ENCODE results near the gene NIPBL. TPM values are rescaled to one million over a fixed set of nuclear protein-coding genes. Genes with fewer than 3 reads are reported as not detected.
A peak's percentile ranks its signal among the peaks of the same experiment; 100 is the strongest.

NIPBL gene
- total and polyA plus RNA-seq, 2 donors (not counting 1 experiment from before 2014, with no cell fraction given) = 30.8 to 34.2 TPM

DNA sequence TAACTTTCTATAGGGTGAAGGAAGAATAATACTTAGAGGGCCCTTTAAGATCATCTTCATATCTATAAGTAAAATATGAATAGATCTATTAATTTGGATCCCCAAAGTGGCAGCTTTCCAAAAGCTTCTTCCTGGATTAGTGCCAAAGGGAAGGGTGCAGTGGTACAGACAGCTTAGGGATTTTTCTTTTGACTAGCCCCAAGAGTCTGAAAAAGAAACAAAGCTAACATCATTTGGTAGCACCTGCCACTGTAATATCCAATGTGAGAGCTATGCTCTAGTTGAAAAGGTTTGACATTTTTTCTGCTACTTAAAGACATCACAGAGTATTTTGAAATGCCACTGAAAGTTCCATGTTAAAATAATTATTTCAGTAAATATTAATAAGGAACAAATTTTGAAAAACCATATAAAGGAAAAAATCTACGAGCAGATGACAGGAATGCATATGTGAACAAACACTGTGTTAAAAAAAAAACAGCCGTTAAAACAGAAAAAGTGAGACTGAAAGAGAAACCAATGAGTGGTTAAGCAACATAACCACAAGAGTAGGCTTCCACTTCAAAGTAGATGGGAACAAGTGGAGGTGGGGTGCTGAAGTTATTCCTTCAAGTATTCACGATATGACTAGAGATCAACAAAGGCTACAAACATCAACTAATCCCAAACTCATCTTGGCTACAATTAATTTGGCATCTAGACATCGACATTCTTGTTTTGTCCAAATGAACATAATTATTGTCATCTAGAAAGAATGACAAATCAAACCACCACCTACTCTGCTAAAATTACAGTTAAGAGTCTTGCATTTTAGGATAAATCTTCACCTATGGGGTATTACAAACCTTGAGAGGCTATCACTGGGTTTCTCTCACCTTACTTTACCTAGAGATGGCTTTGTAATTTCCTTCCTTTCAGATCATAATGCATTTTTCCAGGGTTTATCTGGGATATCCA is 235.1 kb downstream of the NIPBL start:
- no peaks in the 10 kb centered on the region for H3K27me3 ChIP-seq (ENCODE audit: control insufficient read depth, insufficient read depth, low read length)
- no peaks in the 10 kb centered on the region for H3K79me2 ChIP-seq (ENCODE audit: control insufficient read depth, insufficient read depth, low read length)
- no peak overlapping the region for H3K9ac ChIP-seq (ENCODE audit: insufficient read depth, low read length)
- DNase-seq (ENCODE audit: low read depth in 2 of 2) = peak in 1 of 2 donors; percentile 31
- TF ChIP-seq, protein P1, sequence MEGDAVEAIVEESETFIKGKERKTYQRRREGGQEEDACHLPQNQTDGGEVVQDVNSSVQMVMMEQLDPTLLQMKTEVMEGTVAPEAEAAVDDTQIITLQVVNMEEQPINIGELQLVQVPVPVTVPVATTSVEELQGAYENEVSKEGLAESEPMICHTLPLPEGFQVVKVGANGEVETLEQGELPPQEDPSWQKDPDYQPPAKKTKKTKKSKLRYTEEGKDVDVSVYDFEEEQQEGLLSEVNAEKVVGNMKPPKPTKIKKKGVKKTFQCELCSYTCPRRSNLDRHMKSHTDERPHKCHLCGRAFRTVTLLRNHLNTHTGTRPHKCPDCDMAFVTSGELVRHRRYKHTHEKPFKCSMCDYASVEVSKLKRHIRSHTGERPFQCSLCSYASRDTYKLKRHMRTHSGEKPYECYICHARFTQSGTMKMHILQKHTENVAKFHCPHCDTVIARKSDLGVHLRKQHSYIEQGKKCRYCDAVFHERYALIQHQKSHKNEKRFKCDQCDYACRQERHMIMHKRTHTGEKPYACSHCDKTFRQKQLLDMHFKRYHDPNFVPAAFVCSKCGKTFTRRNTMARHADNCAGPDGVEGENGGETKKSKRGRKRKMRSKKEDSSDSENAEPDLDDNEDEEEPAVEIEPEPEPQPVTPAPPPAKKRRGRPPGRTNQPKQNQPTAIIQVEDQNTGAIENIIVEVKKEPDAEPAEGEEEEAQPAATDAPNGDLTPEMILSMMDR (conservative IDR thresholded peaks at IDR 0.05 in 1 of 2, IDR thresholded peaks at IDR 0.05 in 1 of 2; ENCODE audit: low read depth in 1 of 2, low read length in 2 of 2) = no peak
- no peak for TF ChIP-seq EZH2 (IDR thresholded peaks at IDR 0.05; ENCODE audit: low read length, missing control alignments)
- H3K9me3 ChIP-seq (ENCODE audit: control insufficient read depth, insufficient read depth, low read depth, low read length) = no peaks in the 10 kb centered on the region
- H2AFZ ChIP-seq (ENCODE audit: low read length) = no peak overlapping the region
- no peak overlapping the region for H3K4me3 ChIP-seq (replicated peaks in 1 of 4; ENCODE audit: control extremely low read depth in 1 of 4, insufficient read depth in 1 of 4, low read depth in 3 of 4, low read length in 4 of 4)
- no peaks in the 10 kb centered on the region for H4K20me1 ChIP-seq (ENCODE audit: control insufficient read depth, extremely low read depth, insufficient read depth, low read length)
- no peaks in the 10 kb centered on the region for H3K4me1 ChIP-seq (ENCODE audit: control insufficient read depth, extremely low read depth, insufficient read depth, low read length)
- H3K27ac ChIP-seq (ENCODE audit: insufficient read depth, low read length) = no peak overlapping the region
- no peak overlapping the region for H3K4me2 ChIP-seq (ENCODE audit: extremely low read depth, insufficient read depth, low read length)
- no peaks in the 10 kb centered on the region for H3K36me3 ChIP-seq (ENCODE audit: control insufficient read depth, insufficient read depth, low read length)

DNA sequence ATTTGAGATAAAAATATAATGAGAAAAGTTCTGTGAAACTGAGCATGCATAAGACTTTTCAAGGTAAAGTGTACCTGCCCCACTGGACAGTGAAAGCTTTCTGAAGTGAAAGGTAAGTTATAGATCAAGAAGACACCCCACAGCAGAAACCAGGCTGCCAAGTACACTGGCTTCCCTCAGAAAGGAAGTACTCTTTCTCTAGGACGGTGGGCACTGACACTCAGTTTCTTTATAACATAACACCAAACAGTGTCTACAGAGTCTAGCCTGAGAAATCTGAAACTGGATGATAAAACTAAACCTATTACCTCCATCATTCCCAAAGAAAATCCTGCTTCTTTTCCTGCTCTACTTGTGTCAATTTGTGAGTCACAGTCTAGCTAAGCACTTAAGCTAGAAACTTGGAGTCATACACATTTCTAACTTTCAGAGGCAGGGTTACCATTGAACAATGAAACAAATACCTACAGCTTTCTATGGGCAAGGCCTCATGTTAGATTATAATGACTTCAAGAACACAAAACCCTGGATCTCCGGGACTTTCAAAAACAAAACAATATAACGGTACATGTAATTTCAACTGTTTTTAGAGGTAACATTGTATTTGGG is 235.9 kb downstream of the NIPBL start:
- Histone ChIP-seq H4K20me1 (ENCODE audit: control insufficient read depth, extremely low read depth, insufficient read depth, low read length) (no peaks in the 10 kb centered on the region), H3K36me3 (ENCODE audit: control insufficient read depth, insufficient read depth, low read length) (no peaks in the 10 kb centered on the region), H3K4me2 (ENCODE audit: extremely low read depth, insufficient read depth, low read length) (no peak overlapping the region), H3K27ac (ENCODE audit: insufficient read depth, low read length) (no peak overlapping the region), H3K79me2 (ENCODE audit: control insufficient read depth, insufficient read depth, low read length) (no peaks in the 10 kb centered on the region), H3K9me3 (ENCODE audit: control insufficient read depth, insufficient read depth, low read depth, low read length) (no peaks in the 10 kb centered on the region), H3K9ac (ENCODE audit: insufficient read depth, low read length) (no peak overlapping the region), H3K4me1 (ENCODE audit: control insufficient read depth, extremely low read depth, insufficient read depth, low read length) (no peaks in the 10 kb centered on the region), H3K4me3 (replicated peaks in 1 of 4; ENCODE audit: control extremely low read depth in 1 of 4, insufficient read depth in 1 of 4, low read depth in 3 of 4, low read length in 4 of 4) (no peak overlapping the region), H3K27me3 (ENCODE audit: control insufficient read depth, insufficient read depth, low read length) (no peaks in the 10 kb centered on the region), H2AFZ (ENCODE audit: low read length) (no peak overlapping the region)
- TF ChIP-seq EZH2 (IDR thresholded peaks at IDR 0.05; ENCODE audit: low read length, missing control alignments) = no peak
- DNase-seq (ENCODE audit: low read depth in 2 of 2) = peak in 1 of 2 donors; percentile 26
